ENCODE results near the gene COL19A1.

COL19A1 gene

GRCh38 chr6:70157086-70157485 lies 290.7 kb downstream of the COL19A1 start:
- no peak for DNase-seq (ENCODE audit: insufficient read length, low spot score)
- FAIRE-seq: no peak

- FAIRE-seq: no peak
Observed at GRCh38 chr6:70160276-70160675, 293.9 kb downstream of the COL19A1 start.

GRCh38 chr6:70162972-70163371 lies 296.6 kb downstream of the COL19A1 start:
- FAIRE-seq (no peak), DNase-seq (ENCODE audit: insufficient read length, low spot score) (no peak)

More at GRCh38 chr6:70160276-70160675, 293.9 kb downstream of the COL19A1 start:
- DNase-seq (ENCODE audit: insufficient read length, low spot score): no peak

GRCh38 chr6:70163795-70164194 lies 297.4 kb downstream of the COL19A1 start:
- FAIRE-seq (no peak), DNase-seq (ENCODE audit: insufficient read length, low spot score) (no peak)

GRCh38 chr6:70164556-70164955 lies 298.2 kb downstream of the COL19A1 start:
- FAIRE-seq (no peak), DNase-seq (ENCODE audit: insufficient read length, low spot score) (no peak)

- DNase-seq (ENCODE audit: insufficient read length, low spot score) (peak; percentile 29), FAIRE-seq (peak; percentile 74)
Observed at GRCh38 chr6:70166088-70166958, 300.0 kb downstream of the COL19A1 start.

GRCh38 chr6:70168681-70169377 lies 302.5 kb downstream of the COL19A1 start:
- no peak for DNase-seq (ENCODE audit: insufficient read length, low spot score)

GRCh38 chr6:70171236-70171635 lies 304.9 kb downstream of the COL19A1 start:
- no peak for DNase-seq (ENCODE audit: insufficient read length, low spot score)
- FAIRE-seq: no peak

More at GRCh38 chr6:70168681-70169377, 302.5 kb downstream of the COL19A1 start:
- no peak for FAIRE-seq

GRCh38 chr6:70172252-70172651 lies 305.9 kb downstream of the COL19A1 start:
- DNase-seq (ENCODE audit: insufficient read length, low spot score) (no peak), FAIRE-seq (no peak)

GRCh38 chr6:70175770-70176169 lies 309.4 kb downstream of the COL19A1 start:
- no peak for DNase-seq (ENCODE audit: insufficient read length, low spot score)
- FAIRE-seq: no peak

- DNase-seq (ENCODE audit: insufficient read length, low spot score) (no peak), FAIRE-seq (no peak)
Observed at GRCh38 chr6:70176842-70177550, 310.6 kb downstream of the COL19A1 start.

GRCh38 chr6:70180183-70180900 lies 314.0 kb downstream of the COL19A1 start:
- FAIRE-seq: no peak

GRCh38 chr6:70180901-70181599 lies 314.7 kb downstream of the COL19A1 start:
- DNase-seq (ENCODE audit: insufficient read length, low spot score): no peak
- FAIRE-seq: no peak

More at GRCh38 chr6:70180183-70180900, 314.0 kb downstream of the COL19A1 start:
- no peak for DNase-seq (ENCODE audit: insufficient read length, low spot score)

GRCh38 chr6:70183538-70183937 lies 317.2 kb downstream of the COL19A1 start:
- no peak for DNase-seq (ENCODE audit: insufficient read length, low spot score)
- FAIRE-seq: no peak

GRCh38 chr6:70184723-70185122 lies 318.4 kb downstream of the COL19A1 start:
- FAIRE-seq (no peak), DNase-seq (ENCODE audit: insufficient read length, low spot score) (no peak)

- DNase-seq (ENCODE audit: insufficient read length, low spot score) (no peak), FAIRE-seq (no peak)
Observed at GRCh38 chr6:70186461-70186860, 320.1 kb downstream of the COL19A1 start.

- DNase-seq (ENCODE audit: insufficient read length, low spot score) (no peak), FAIRE-seq (no peak)
Observed at GRCh38 chr6:70188202-70188601, 321.8 kb downstream of the COL19A1 start.

GRCh38 chr6:70194421-70194820 lies 328.1 kb downstream of the COL19A1 start:
- FAIRE-seq: no peak
- no peak for DNase-seq (ENCODE audit: insufficient read length, low spot score)

GRCh38 chr6:70196531-70196930 lies 330.2 kb downstream of the COL19A1 start:
- no peak for FAIRE-seq
- no peak for DNase-seq (ENCODE audit: insufficient read length, low spot score)

GRCh38 chr6:70198785-70199184 lies 332.4 kb downstream of the COL19A1 start:
- FAIRE-seq: no peak
- no peak for DNase-seq (ENCODE audit: insufficient read length, low spot score)

Data from HTR-8/SVneo (cell line).